Osteoblast (primary cell): ENCODE results near the gene PHF12. TPM values are rescaled to one million over a fixed set of nuclear protein-coding genes. Genes with fewer than 3 reads are reported as not detected.

Experiments
- DNase-seq: peaks from one replicate; pipeline ENCODE4 v3.0.0; 2011; ENCODE audit warnings: low spot score, mixed read lengths; ENCODE audit not compliant: insufficient read length; ENCODE audit errors: missing footprints
- H2AFZ ChIP-seq: 2 replicates; pipeline ENCODE4 v1.6.0; 2011; ENCODE audit warnings: mild to moderate bottlenecking, low read length
- H3K27ac ChIP-seq: 2 replicates; pipeline ENCODE4 v1.5.1; 2011; ENCODE audit warnings: mild to moderate bottlenecking, low read depth, low read length, moderate library complexity
- H3K27me3 ChIP-seq: 2 replicates; pipeline ENCODE4 v1.6.0; 2012; ENCODE audit warnings: mild to moderate bottlenecking, control low read depth, inconsistent platforms, low read length, moderate library complexity; ENCODE audit not compliant: insufficient read depth
- H3K36me3 ChIP-seq: 2 replicates; pipeline ENCODE4 v1.5.1; 2011; ENCODE audit warnings: mild to moderate bottlenecking, low read length, control low read depth, moderate library complexity; ENCODE audit not compliant: insufficient read depth
- H3K4me1 ChIP-seq: 2 replicates; pipeline ENCODE4 v1.5.1; 2011; ENCODE audit warnings: mild to moderate bottlenecking, low read length, control low read depth, moderate library complexity; ENCODE audit not compliant: insufficient read depth
- H3K4me2 ChIP-seq: 2 replicates; pipeline ENCODE4 v1.6.0; 2011; ENCODE audit warnings: mild to moderate bottlenecking, low read length; ENCODE audit not compliant: insufficient read depth
- H3K4me3 ChIP-seq: fragments of 200-600 bp; sonication (generic); 3 replicates; pipeline ENCODE4 v1.5.1; 2012; ENCODE audit warnings: mild to moderate bottlenecking, low read length, inconsistent platforms; ENCODE audit not compliant: insufficient read depth
- H3K79me2 ChIP-seq: 2 replicates; pipeline ENCODE4 v1.6.0; 2012; ENCODE audit warnings: mild to moderate bottlenecking, low read length, control low read depth, inconsistent platforms; ENCODE audit not compliant: insufficient read depth
- H3K9me3 ChIP-seq: 2 replicates; pipeline ENCODE4 v1.5.1; 2011; ENCODE audit warnings: low read depth, low read length, control low read depth
- H4K20me1 ChIP-seq: 2 replicates; pipeline ENCODE4 v1.6.0; 2012; ENCODE audit warnings: mild to moderate bottlenecking, low read length, control low read depth; ENCODE audit not compliant: insufficient read depth
- total RNA-seq: library from RNA; depleted of rRNA; stranded (reverse); fragments of >200 nt; gene quantifications from 2 replicates; pipeline ENCODE4 v1.2.3, GENCODE V29; 2012
- TF ChIP-seq, protein P1 (sequence below): IDR thresholded peaks from 2 replicates; pipeline ENCODE4 v1.5.1; 2011; ENCODE audit warnings: mild to moderate bottlenecking, low read depth, low read length, moderate library complexity; ENCODE audit errors: extremely low read depth

PHF12 gene
- total RNA-seq = 20.3 and 26.8 TPM in 2 replicates

GRCh38 chr17:28951428-28951990 lies at the start of gene PHF12:
PHF12 (minus strand) TSS chr17:28951518; CDS start chr17:28950960, 558 bp downstream.
- Histone ChIP-seq H4K20me1 (peaks cover 4% of the 10 kb centered on the region), H3K36me3 (no peaks in the 10 kb centered on the region), H3K9me3 (no peaks in the 10 kb centered on the region), H2AFZ (peak within 1 kb of the TSS; percentile 98), H3K27ac (peak within 1 kb of the TSS; percentile 90), H3K4me1 (peaks cover 26% of the 10 kb centered on the region), H3K4me3 (peak within 1 kb of the TSS; percentile 85), H3K79me2 (peaks cover 45% of the 10 kb centered on the region), H3K4me2 (peak within 1 kb of the TSS; percentile 94), H3K27me3 (no peaks in the 10 kb centered on the region)
- TF ChIP-seq, protein P1, sequence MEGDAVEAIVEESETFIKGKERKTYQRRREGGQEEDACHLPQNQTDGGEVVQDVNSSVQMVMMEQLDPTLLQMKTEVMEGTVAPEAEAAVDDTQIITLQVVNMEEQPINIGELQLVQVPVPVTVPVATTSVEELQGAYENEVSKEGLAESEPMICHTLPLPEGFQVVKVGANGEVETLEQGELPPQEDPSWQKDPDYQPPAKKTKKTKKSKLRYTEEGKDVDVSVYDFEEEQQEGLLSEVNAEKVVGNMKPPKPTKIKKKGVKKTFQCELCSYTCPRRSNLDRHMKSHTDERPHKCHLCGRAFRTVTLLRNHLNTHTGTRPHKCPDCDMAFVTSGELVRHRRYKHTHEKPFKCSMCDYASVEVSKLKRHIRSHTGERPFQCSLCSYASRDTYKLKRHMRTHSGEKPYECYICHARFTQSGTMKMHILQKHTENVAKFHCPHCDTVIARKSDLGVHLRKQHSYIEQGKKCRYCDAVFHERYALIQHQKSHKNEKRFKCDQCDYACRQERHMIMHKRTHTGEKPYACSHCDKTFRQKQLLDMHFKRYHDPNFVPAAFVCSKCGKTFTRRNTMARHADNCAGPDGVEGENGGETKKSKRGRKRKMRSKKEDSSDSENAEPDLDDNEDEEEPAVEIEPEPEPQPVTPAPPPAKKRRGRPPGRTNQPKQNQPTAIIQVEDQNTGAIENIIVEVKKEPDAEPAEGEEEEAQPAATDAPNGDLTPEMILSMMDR = no peak
- DNase-seq = peak; percentile 98

DNA sequence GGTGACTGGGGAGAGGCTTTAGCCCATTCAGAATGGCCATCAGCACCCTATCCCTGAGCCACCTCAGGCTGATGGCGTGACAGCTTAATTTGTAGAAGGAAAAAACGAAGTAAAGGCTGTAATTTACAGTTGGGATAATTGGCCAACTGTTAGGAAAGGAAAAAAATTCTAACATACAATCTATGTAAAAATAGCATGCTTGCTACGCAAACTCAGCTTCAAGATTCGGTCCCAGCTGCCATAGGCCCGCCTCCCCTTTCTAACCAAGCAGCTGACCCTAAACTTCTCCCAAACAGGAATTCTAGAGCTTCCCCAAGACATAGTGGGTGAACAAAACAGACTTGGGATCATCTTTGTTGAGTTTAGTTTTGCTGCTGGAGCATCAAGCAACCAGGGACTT lies 49.7 kb upstream of the PHF12 start:
- Histone ChIP-seq H3K36me3 (no peaks in the 10 kb centered on the region), H4K20me1 (peaks cover 3% of the 10 kb centered on the region), H3K9me3 (no peaks in the 10 kb centered on the region), H3K27me3 (peaks cover 70% of the 10 kb centered on the region), H3K27ac (no peak overlapping the region), H3K4me2 (no peak overlapping the region), H2AFZ (no peak overlapping the region), H3K4me3 (no peak overlapping the region), H3K4me1 (no peaks in the 10 kb centered on the region), H3K79me2 (no peaks in the 10 kb centered on the region)
- no peak for DNase-seq
- TF ChIP-seq, protein P1 = no peak

GRCh38 chr17:28999206-28999605 lies 47.9 kb upstream of the PHF12 start:
- Histone ChIP-seq H3K4me3 (no peak overlapping the region), H4K20me1 (no peaks in the 10 kb centered on the region), H3K9me3 (no peaks in the 10 kb centered on the region), H3K27me3 (peaks cover 57% of the 10 kb centered on the region), H3K4me2 (no peak overlapping the region), H3K27ac (no peak overlapping the region), H3K36me3 (no peaks in the 10 kb centered on the region), H3K4me1 (no peaks in the 10 kb centered on the region), H3K79me2 (no peaks in the 10 kb centered on the region), H2AFZ (no peak overlapping the region)
- TF ChIP-seq, protein P1 = no peak
- DNase-seq = no peak

- peaks cover 45% of the 10 kb centered on the region for H3K27me3 ChIP-seq
- H3K79me2 ChIP-seq = no peaks in the 10 kb centered on the region
- H3K36me3 ChIP-seq = no peaks in the 10 kb centered on the region
- H4K20me1 ChIP-seq = no peaks in the 10 kb centered on the region
- H3K9me3 ChIP-seq = no peaks in the 10 kb centered on the region
- H3K4me3 ChIP-seq = no peak overlapping the region
- no peak overlapping the region for H2AFZ ChIP-seq
- H3K4me1 ChIP-seq = peaks cover 6% of the 10 kb centered on the region
- DNase-seq = no peak
- no peak overlapping the region for H3K4me2 ChIP-seq
- TF ChIP-seq, protein P1 = no peak
- H3K27ac ChIP-seq = no peak overlapping the region
Observed at GRCh38 chr17:28997806-28998205, 46.5 kb upstream of the PHF12 start.
